GM12878 (cell line): Measurements from ENCODE around the gene CACNA1E. TPM values are rescaled to one million over a fixed set of nuclear protein-coding genes. Genes with fewer than 3 reads are reported as not detected.

Experiments used
- ATAC-seq: fragments of 200-7000 bp; cut with Tn5 transposase; 3 replicates; pipeline ENCODE4 v1.9.1; 2020; ENCODE audit warnings: mild to moderate bottlenecking, moderate library complexity
- BruUV-seq: library from RNA; stranded (reverse); fragments of 400-500 nt; replicated peaks from 2 replicates; lab custom pipeline; 2021; lab: Mats Ljungman, UMichigan
- CTCF ChIA-PET: fragments of 300-600 bp; sonication (Branson Sonifier 250); formaldehyde crosslinking; extraction: SDS; loops from one replicate; lab custom pipeline; 2021; ENCODE audit warnings: inconsistent platforms; lab: Yijun Ruan, JAX
- POLR2A ChIA-PET: fragments of 350-600 bp; formaldehyde crosslinking; extraction: SDS; loops from one replicate; lab custom pipeline; 2021; ENCODE audit warnings: inconsistent platforms; lab: Charles Lee
- RAD21 ChIA-PET: fragments of 300-600 bp; sonication (Branson Sonifier 250); formaldehyde crosslinking; loops from one replicate; lab custom pipeline; 2023; ENCODE audit warnings: antibody characterized with exemption; ENCODE audit not compliant: unreplicated experiment; lab: Charles Lee
- SMC1A ChIA-PET: fragments of 300-600 bp; sonication (Branson Sonifier 250); formaldehyde crosslinking; loops from one replicate; lab custom pipeline; 2023; ENCODE audit not compliant: unreplicated experiment, uncharacterized antibody; lab: Charles Lee
- DNase-seq: peaks from one replicate; pipeline ENCODE4 v3.0.0-alpha.2; 2011; ENCODE audit warnings: low read depth, low spot score
- FAIRE-seq: peaks from 3 replicates; lab custom pipeline; 2011; peaks lifted over from hg19 to GRCh38; lab: Jason Lieb, UNC
- H2AFZ ChIP-seq: 2 replicates; pipeline ENCODE4 v1.6.0; 2011; ENCODE audit warnings: low read depth, low read length, control low read depth; ENCODE audit not compliant: control insufficient read depth
- H3K27ac ChIP-seq: 2 replicates; pipeline ENCODE4 v1.5.1; 2011; ENCODE audit warnings: control low read depth; ENCODE audit not compliant: control insufficient read depth, insufficient read depth
- H3K27me3 ChIP-seq, 2 experiments: replicated peaks in 1 of 2; 2 replicates each; pipeline versions ENCODE4 v1.6.0 to v1.6.1; 2011; ENCODE audit warnings: low read length in 1 of 2; ENCODE audit not compliant: control insufficient read depth in 2 of 2, insufficient read depth in 2 of 2
- H3K36me3 ChIP-seq, 2 experiments: 2 replicates each; pipeline ENCODE4 v1.5.1; 2011; ENCODE audit warnings: low read length in 1 of 2; ENCODE audit not compliant: control insufficient read depth in 2 of 2, insufficient read depth in 2 of 2
- H3K4me1 ChIP-seq: 2 replicates; pipeline ENCODE4 v1.6.1; 2011; ENCODE audit warnings: mild to moderate bottlenecking, low read length, moderate library complexity, mixed read lengths; ENCODE audit not compliant: control insufficient read depth, insufficient read depth
- H3K4me2 ChIP-seq: 2 replicates; pipeline ENCODE4 v1.6.0; 2011; ENCODE audit warnings: control low read depth; ENCODE audit not compliant: control insufficient read depth, insufficient read depth
- H3K4me3 ChIP-seq: fragments of 200-600 bp; sonication (generic); 2 replicates; pipeline ENCODE4 v1.5.1; 2016
- H3K79me2 ChIP-seq: 2 replicates; pipeline ENCODE4 v1.6.0; 2011; ENCODE audit warnings: low read length; ENCODE audit not compliant: control insufficient read depth, insufficient read depth
- H3K9ac ChIP-seq: 2 replicates; pipeline ENCODE4 v1.8.0; 2011; ENCODE audit warnings: low read length, control low read depth, mixed read lengths; ENCODE audit not compliant: control insufficient read depth, insufficient read depth
- H3K9me3 ChIP-seq: replicated peaks from 3 replicates; pipeline ENCODE4 v1.5.1; 2011; ENCODE audit warnings: mild to moderate bottlenecking, low read length; ENCODE audit not compliant: control insufficient read depth, insufficient read depth
- H4K20me1 ChIP-seq: 2 replicates; pipeline ENCODE4 v1.6.0; 2011; ENCODE audit not compliant: control insufficient read depth, insufficient read depth
- ATF3 ChIP-seq: IDR thresholded peaks from 2 replicates; pipeline ENCODE4 v1.6.1; 2011; ENCODE audit warnings: low read depth, mild to moderate bottlenecking, low read length, moderate library complexity, borderline replicate concordance; ENCODE audit errors: extremely low read depth
- CHD4 ChIP-seq: fragments of 200-600 bp; sonication (generic); IDR thresholded peaks from 2 replicates; pipeline ENCODE4 v1.6.1; 2016; ENCODE audit warnings: mild to moderate bottlenecking
- EED ChIP-seq: sonication (generic); IDR thresholded peaks from 2 replicates; pipeline ENCODE4 v1.6.1; 2016; ENCODE audit warnings: antibody characterized with exemption, low read depth
- HDAC2 ChIP-seq: fragments of 200-600 bp; sonication (generic); IDR thresholded peaks from 2 replicates; pipeline ENCODE4 v1.6.1; 2017
- HDAC6 ChIP-seq: fragments of 200-600 bp; sonication (generic); IDR thresholded peaks from one replicate; pipeline ENCODE4 v1.8.0; 2017; ENCODE audit warnings: antibody characterized with exemption; ENCODE audit not compliant: unreplicated experiment
- IRF3 ChIP-seq: fragments of 450-650 bp; IDR thresholded peaks from 2 replicates; pipeline ENCODE4 v1.6.1; 2014; ENCODE audit warnings: mild to moderate bottlenecking
- NFIC ChIP-seq: IDR thresholded peaks from 2 replicates; pipeline ENCODE4 v1.6.1; 2012; ENCODE audit warnings: low read depth, mild to moderate bottlenecking, inconsistent platforms, low read length, moderate library complexity
- NKRF ChIP-seq: fragments of 450-650 bp; conservative IDR thresholded peaks from 2 replicates; pipeline ENCODE4 v1.6.1; 2017; ENCODE audit warnings: mild to moderate bottlenecking, moderate library complexity
- PRDM15 ChIP-seq: fragments of 450-650 bp; formaldehyde crosslinking; IDR thresholded peaks from 2 replicates; pipeline ENCODE4 v1.4.0; 2020; ENCODE audit warnings: mild to moderate bottlenecking, moderate library complexity
- RAD51 ChIP-seq: fragments of 450-650 bp; IDR thresholded peaks from 2 replicates; pipeline ENCODE4 v1.6.1; 2016; ENCODE audit warnings: moderate library complexity, mild to moderate bottlenecking, inconsistent platforms
- RELA ChIP-seq: fragments of 450-650 bp; IDR thresholded peaks from 2 replicates; pipeline ENCODE4 v1.8.0; 2014; ENCODE audit warnings: borderline replicate concordance; ENCODE audit not compliant: partially characterized antibody
- RELB ChIP-seq: fragments of 450-650 bp; IDR thresholded peaks from 2 replicates; pipeline ENCODE4 v1.6.1; 2017; ENCODE audit warnings: low read depth, mild to moderate bottlenecking, moderate library complexity
- STAT3 ChIP-seq: IDR thresholded peaks from 2 replicates; pipeline ENCODE4 v1.6.1; 2011; ENCODE audit warnings: low read depth, low read length, improper control_type of control experiment
- TCF7 ChIP-seq: IDR thresholded peaks from 2 replicates; pipeline ENCODE4 v1.6.1; 2014; ENCODE audit warnings: antibody characterized with exemption, borderline replicate concordance
- YBX1 ChIP-seq: fragments of 450-650 bp; IDR thresholded peaks from 2 replicates; pipeline ENCODE4 v1.6.1; 2016; ENCODE audit warnings: antibody characterized with exemption
- WGBS: methylation state at CpG from one replicate; pipeline ENCODE4 v1.1.6; 2016; ENCODE audit warnings: low lambda C conversion rate; ENCODE audit not compliant: insufficient replicate concordance, insufficient coverage; ENCODE audit errors: missing lambda C conversion rate; 5-methylcytosine and 5-hydroxymethylcytosine counted together
- in situ Hi-C: fragments of 300-500 bp; cut with MboI; formaldehyde crosslinking; loops from 9 replicates; pipeline ENCODE4 v1.14.3; 2018; ENCODE audit warnings: mixed read lengths
- intact Hi-C: fragments of 100-400 bp; cut with micrococcal nuclease; formaldehyde crosslinking; loops from one replicate; pipeline ENCODE4 v1.14.2; 2022; ENCODE audit not compliant: unreplicated experiment
- polyA plus RNA-seq, 11 experiments: library from polyadenylated mRNA; depleted of rRNA in 4 of 11; unstranded in 6 of 11; stranded (reverse) in 5 of 11; fragments of >200 nt; fragmentation: Nextera tagmentation in 4 of 11; fragmentation: Illumina TruSeq in 1 of 11; extraction: Ambion mirVana in 4 of 11; extraction: Trizol in 1 of 11; gene quantifications; 1 replicate in 1 of 11; 2 replicates in 10 of 11; pipeline versions ENCODE4 v1.2.1 to v1.2.3, GENCODE V29; 2011 to 2016; ENCODE audit warnings: inconsistent platforms in 2 of 11, missing spikeins in 2 of 11, low read depth in 1 of 11
- total RNA-seq, 4 experiments: library from RNA; depleted of rRNA in 3 of 4; stranded (reverse); fragments of >200 nt in 3 of 4; fragmentation: Illumina TruSeq in 1 of 4; extraction: Trizol in 1 of 4; gene quantifications; 2 replicates each; pipeline versions ENCODE4 v1.2.1 to v1.2.3, GENCODE V29; 2013 to 2021

The CACNA1E gene
- total and polyA plus RNA-seq, 10 of the 15 experiments (the other 5 are each of a cell fraction or from before 2014, with no cell fraction given), result 0.57 to 22.0 (median 8.5) TPM

- TF ChIP-seq NFIC (no peak), ATF3 (no peak), RELB (no peak), HDAC6 (no peak), RAD51 (no peak)
Measured at GRCh38 chr1:181655756-181656155, 172.4 kb downstream of the CACNA1E start (continued).

GRCh38 chr1:181656491-181656890 is 173.2 kb downstream of the CACNA1E start:
- ChIA-PET RAD21 (interaction anchor here (1.9 kb wide), 1 partner anchor 20 kb away, joined by 5 read pairs; no protein-coding TSS in a partner anchor), POLR2A (interaction anchor here (0.9 kb wide), 1 partner anchor 166 kb away, joined by 3 read pairs; no protein-coding TSS in a partner anchor), SMC1A (interaction anchor here (0.7 to 1.5 kb wide), 3 partner anchors 14 to 272 kb away, joined by 3 to 4 read pairs (median 3); no protein-coding TSS in a partner anchor), CTCF (interaction anchor here (1.2 to 1.3 kb wide), 3 partner anchors 17 to 317 kb away, joined by 3 to 5 read pairs (median 3); no protein-coding TSS in a partner anchor)
- no peaks in the 10 kb centered on the region for H4K20me1 ChIP-seq
- no peak overlapping the region for H2AFZ ChIP-seq
- no peaks in the 10 kb centered on the region for H3K27me3 ChIP-seq
- in situ Hi-C loops, result no loop called here
- H3K9me3 ChIP-seq, result no peaks in the 10 kb centered on the region; the same call in 2 of the 3 replicates
- intact Hi-C loops, result no loop called here
- FAIRE-seq, result no peak
- H3K4me2 ChIP-seq, result no peak overlapping the region
- no peak overlapping the region for H3K9ac ChIP-seq
- no peaks in the 10 kb centered on the region for H3K79me2 ChIP-seq
- no peaks in the 10 kb centered on the region for H3K36me3 ChIP-seq
- 75% methylated on average over 2 of the region's 2 CpGs for WGBS
- BruUV-seq, result no TSS peak
- H3K4me1 ChIP-seq, result no peaks in the 10 kb centered on the region
- DNase-seq, result no peak
- H3K27ac ChIP-seq, result no peak overlapping the region
- no peak overlapping the region for H3K4me3 ChIP-seq
- ATAC-seq, result no peak
- TF ChIP-seq HDAC2, result no peak
- TF ChIP-seq EED, result no peak
- TF ChIP-seq PRDM15 (CRISPR knock-in tag), result no peak
- TF ChIP-seq STAT3, result no peak
- no peak for TF ChIP-seq IRF3
- TF ChIP-seq CHD4, result no peak
- TF ChIP-seq RELA, result no peak
- TF ChIP-seq YBX1, result no peak
- TF ChIP-seq TCF7, result no peak
- TF ChIP-seq NKRF, result no peak
